Measurements from ENCODE around the gene ST6GALNAC4. TPM values are rescaled to one million over a fixed set of nuclear protein-coding genes. Genes with fewer than 3 reads are reported as not detected.

The ST6GALNAC4 gene
- total RNA-seq, 1 experiment from 2014 or later = 26.5 TPM

DNA sequence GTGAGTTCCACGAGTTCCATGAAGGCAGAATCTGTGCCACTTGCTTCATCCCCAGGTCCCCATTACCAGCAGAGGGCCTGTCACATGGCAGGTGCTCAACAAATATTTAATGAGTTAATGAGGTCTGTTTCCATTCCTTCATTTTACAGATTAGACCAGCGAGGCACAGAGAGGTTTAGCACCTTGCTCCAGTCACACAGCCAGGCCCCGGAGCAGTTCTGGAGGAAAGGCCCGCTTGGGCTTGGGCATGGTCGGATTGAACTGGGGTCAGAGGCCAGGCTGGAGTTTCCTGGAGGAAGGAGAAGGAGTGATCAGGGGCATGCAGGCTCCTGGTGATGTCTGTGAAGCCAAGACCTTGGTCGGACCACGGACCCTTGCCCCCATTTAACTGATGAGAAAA, 4.0 kb upstream of the ST6GALNAC4 start:
- DNase-seq (ENCODE audit: low read depth in 1 of 2, low spot score in 2 of 2) = no peak
- Histone ChIP-seq H3K36me3 (no peaks in the 10 kb centered on the region), H3K27ac (no peak overlapping the region), H3K9me3 (replicated peaks) (no peaks in the 10 kb centered on the region), H3K4me1 (replicated peaks) (peaks cover 64% of the 10 kb centered on the region), H3K27me3 (replicated peaks) (no peaks in the 10 kb centered on the region), H3K4me3 (no peak overlapping the region)

DNA sequence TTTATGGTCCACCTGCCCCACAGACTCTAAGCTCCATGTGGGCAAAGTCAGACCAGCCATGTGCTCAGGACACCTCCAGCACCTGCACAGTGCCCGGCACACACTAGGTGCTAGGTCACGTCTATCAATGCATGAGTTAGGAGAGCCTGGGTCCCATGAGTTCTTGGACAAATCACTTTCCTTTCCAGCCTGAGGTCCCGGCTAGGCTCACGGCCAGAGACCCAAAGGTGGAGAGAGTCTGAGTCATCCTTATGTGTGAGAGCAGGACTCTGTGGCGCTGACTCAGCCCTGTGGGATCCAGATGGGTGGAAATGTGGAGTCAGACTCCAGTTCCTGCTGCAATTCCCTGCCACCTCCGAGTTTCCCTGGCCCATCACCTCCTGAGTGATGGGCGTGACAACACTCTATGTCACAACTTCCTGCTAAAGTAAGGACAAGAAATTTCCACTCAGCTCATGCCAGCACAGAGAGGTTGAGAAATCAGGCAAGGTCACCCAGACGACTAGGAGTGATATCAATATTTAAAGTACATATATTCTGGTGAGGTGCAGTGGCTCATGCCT, 2.5 kb upstream of the ST6GALNAC4 start:
- Histone ChIP-seq H3K27ac (peak overlapping the region; percentile 48), H3K27me3 (replicated peaks) (no peaks in the 10 kb centered on the region), H3K36me3 (no peaks in the 10 kb centered on the region), H3K4me1 (replicated peaks) (peaks cover 64% of the 10 kb centered on the region), H3K9me3 (replicated peaks) (no peaks in the 10 kb centered on the region), H3K4me3 (no peak overlapping the region)
- peak; percentile 81 to 96 for DNase-seq (ENCODE audit: low read depth in 1 of 2, low spot score in 2 of 2)

DNA sequence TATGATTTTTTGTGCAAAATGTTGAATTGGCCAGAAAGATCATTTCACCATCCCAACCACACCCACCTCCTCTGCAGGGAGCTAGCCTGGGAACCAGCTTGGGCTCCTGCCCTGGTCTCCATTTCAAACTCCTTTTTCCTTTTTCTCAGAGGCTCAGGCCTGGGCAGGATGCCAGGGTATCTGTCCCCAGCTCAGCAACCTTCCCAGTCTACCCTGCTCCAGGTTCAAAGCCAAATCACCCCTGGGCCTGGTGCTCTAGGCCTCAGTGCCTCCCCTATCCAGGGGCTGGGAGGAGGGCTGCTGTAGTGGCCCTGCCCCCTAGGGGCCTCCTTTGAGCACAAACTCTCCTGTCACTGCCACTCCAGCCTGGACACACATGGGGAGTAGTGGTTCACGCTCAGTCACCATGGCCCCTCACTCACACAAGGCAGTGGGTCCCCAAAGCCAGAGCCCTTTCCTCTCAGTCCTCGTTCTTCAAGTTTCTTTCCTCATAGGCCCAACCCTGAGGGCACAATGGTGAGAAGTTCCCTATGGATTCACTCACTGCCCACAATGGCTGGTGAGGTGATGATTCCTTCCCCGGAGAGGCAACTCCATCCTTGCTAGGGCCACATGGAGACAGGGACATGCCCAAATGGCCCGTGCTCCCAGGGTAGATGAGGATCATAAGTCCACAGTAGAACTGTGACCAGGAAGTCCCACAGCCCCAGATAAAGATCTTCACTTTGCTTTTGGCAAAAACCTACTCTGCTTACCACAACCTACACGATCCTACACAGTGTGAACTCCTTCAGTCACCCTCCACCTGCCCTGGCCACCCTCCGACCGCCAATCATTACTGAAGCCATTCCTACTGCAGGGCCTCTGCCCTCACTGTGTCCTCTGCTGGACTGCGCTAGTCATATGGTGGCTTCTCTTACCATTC, 1.6 kb upstream of the ST6GALNAC4 start:
- H3K4me3 ChIP-seq = no peak overlapping the region
- no peaks in the 10 kb centered on the region for H3K9me3 ChIP-seq (replicated peaks)
- peaks cover 5% of the 10 kb centered on the region for H3K36me3 ChIP-seq
- H3K4me1 ChIP-seq (replicated peaks) = peaks cover 56% of the 10 kb centered on the region
- H3K27ac ChIP-seq = peak overlapping the region; percentile 29
- DNase-seq (ENCODE audit: low read depth in 1 of 2, low spot score in 2 of 2) = no peak
- no peaks in the 10 kb centered on the region for H3K27me3 ChIP-seq (replicated peaks)

DNA sequence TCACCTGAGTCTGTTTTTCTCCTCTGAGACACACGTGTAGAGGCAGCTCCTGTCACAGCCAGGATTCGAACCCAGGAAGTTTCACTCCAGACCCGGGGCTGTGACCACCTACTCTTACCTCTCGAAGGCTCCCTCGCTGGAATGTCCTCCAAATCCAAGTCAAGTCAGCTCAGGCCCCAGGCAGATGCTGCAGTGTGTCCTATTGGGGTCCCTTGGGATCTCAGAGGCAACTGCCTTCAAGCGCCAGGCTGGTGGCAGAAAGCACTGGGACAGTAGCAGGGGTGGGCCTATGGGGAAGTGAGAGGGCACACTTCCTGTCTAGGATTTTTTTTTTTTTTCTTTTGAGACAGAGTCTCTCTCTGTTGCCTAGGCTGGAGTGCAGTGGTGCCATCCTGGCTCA, 762 bp upstream of the ST6GALNAC4 start:
- Histone ChIP-seq H3K36me3 (peaks cover 12% of the 10 kb centered on the region), H3K9me3 (replicated peaks) (no peaks in the 10 kb centered on the region), H3K27me3 (replicated peaks) (no peaks in the 10 kb centered on the region), H3K27ac (no peak overlapping the region), H3K4me3 (no peak overlapping the region), H3K4me1 (replicated peaks) (peaks cover 53% of the 10 kb centered on the region)
- no peak for DNase-seq (ENCODE audit: low read depth in 1 of 2, low spot score in 2 of 2)

DNA sequence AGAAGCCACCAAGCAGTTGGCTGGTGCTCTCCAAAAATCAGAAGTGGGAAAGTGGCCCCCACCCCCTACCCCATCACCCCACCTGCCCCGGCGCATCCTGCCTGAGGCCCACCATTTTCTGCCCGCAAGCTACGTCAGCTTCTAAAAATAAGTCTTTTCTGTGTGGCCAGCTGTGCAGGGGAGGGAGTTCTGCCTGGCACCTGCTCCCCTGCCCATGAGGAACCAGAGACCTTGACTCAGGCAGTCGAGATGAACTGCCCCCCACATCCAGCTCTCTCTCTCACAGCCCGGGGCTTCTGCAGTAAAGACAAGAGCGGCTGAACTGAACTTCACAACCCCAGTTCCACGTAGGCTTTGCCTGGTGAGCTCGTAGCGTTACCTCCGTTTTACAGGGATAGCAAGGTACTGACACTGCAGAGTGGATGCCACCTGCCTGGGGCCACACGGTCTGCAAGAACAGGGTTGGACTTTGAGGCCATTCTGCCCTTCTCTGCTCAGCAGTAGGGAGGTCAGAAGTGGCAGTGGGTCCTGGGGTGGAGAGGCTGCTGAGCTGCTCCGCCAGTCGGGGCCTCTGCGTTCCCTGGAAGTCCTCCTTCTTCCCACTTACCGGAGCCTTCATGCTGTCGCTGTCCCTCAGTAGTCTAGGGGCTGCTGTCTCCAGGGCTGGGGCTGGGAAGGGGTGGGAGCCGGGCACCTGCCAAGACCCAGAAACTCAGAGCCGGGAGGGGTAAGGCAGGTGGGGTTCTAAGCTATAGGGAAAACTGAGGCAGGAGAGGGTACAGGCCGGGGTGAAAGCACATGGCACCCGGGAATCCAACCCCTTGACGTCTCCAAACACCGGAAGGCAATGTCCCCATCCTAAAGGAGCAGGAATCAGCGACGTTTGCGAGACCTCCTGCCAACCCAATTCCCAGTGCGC, 781 bp downstream of the ST6GALNAC4 start:
- H3K27me3 ChIP-seq (replicated peaks) = no peaks in the 10 kb centered on the region
- H3K9me3 ChIP-seq (replicated peaks) = no peaks in the 10 kb centered on the region
- peaks cover 43% of the 10 kb centered on the region for H3K4me1 ChIP-seq (replicated peaks)
- peak overlapping the region; percentile 53 for H3K4me3 ChIP-seq
- H3K36me3 ChIP-seq = peaks cover 24% of the 10 kb centered on the region
- DNase-seq (ENCODE audit: low read depth in 1 of 2, low spot score in 2 of 2) = no peak
- H3K27ac ChIP-seq = no peak overlapping the region

DNA sequence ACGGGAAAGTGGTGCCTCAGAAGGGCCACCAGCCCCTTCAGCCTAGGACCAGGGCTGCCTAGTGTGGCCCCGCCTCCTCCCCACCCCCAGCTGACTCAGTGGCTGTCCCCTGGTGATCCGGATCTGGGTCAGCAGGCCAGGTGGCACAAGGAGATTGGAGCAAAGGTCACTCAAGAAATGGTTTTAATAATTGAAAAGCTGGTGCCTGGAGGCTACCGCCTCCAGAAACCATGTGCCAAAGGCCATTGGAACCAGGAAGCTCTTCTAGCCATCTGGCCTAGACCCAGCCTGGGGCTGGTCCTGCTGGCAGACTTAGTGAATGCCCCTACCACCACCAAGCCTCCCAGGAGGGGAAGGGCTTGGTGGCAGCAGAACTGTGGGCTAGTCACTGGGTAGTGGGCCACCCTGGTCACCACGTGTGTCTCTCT, 1.5 kb downstream of the ST6GALNAC4 start:
- Histone ChIP-seq H3K36me3 (peaks cover 24% of the 10 kb centered on the region), H3K4me3 (no peak overlapping the region), H3K27me3 (replicated peaks) (no peaks in the 10 kb centered on the region), H3K4me1 (replicated peaks) (peaks cover 45% of the 10 kb centered on the region), H3K27ac (no peak overlapping the region), H3K9me3 (replicated peaks) (no peaks in the 10 kb centered on the region)
- DNase-seq (ENCODE audit: low read depth in 1 of 2, low spot score in 2 of 2) = no peak

DNA sequence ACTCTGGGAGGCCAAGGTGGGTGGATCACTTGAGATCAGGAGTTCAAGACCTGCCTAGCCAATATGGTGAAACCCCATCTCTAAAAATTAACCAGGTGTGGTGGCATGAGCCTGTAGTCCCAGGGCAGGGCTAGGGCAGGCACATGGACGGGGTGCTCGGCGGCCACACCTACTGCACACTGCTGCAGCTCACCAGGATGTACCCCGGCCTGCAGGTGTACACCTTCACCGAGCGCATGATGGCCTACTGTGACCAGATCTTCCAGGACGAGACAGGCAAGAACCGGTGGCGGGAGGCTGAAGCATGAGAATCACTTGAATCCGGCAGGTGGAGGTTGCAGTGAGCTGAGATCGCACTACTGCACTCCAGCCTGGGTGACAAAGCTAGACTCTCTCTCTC, 3.2 kb downstream of the ST6GALNAC4 start:
- Histone ChIP-seq H3K9me3 (replicated peaks) (no peaks in the 10 kb centered on the region), H3K36me3 (peaks cover 34% of the 10 kb centered on the region), H3K4me1 (replicated peaks) (peaks cover 31% of the 10 kb centered on the region), H3K27ac (no peak overlapping the region), H3K4me3 (no peak overlapping the region), H3K27me3 (replicated peaks) (no peaks in the 10 kb centered on the region)
- DNase-seq (ENCODE audit: low read depth in 1 of 2, low spot score in 2 of 2) = no peak

DNA sequence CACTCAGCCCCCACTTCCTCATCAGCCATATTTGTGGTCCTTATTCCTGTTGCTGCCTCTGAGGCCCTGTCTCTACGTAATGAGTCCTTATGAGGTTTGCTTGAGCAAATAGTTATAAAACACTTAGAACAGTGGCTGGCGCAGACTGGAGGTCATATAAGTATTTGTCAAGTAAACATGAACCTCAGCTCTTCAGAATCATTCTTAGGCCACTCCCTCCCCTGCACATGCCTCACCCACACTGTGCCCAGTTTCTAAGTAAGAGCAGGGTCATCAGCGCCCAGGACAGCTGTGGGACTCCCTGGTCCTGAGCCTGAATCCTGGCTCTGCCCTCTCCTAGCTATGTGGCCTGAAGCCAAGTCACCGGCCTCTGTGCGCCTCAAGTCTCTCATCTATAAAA, 4.0 kb downstream of the ST6GALNAC4 start:
- Histone ChIP-seq H3K36me3 (peaks cover 37% of the 10 kb centered on the region), H3K27ac (no peak overlapping the region), H3K4me1 (replicated peaks) (peaks cover 23% of the 10 kb centered on the region), H3K4me3 (no peak overlapping the region), H3K9me3 (replicated peaks) (no peaks in the 10 kb centered on the region), H3K27me3 (replicated peaks) (no peaks in the 10 kb centered on the region)
- no peak for DNase-seq (ENCODE audit: low read depth in 1 of 2, low spot score in 2 of 2)

DNA sequence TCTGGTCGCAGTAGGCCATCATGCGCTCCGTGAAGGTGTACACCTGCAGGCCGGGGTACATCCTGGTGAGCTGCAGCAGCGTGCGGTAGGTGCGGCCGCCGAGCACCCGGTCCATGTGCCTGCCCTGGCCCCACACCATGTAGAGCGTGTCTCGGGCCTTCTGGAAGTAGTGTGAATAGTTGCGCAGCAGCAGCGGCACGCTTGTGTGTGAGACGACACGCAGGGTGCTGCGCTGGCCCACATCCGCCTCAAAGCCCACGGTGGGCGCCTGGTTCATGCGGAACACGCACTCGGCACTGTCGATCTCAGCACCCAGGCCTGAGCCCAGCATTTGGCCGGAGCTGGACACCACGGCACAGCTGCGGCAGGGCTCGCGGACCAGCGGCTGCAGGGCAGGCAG, 4.5 kb downstream of the ST6GALNAC4 start:
- Histone ChIP-seq H3K27ac (no peak overlapping the region), H3K4me3 (no peak overlapping the region), H3K27me3 (replicated peaks) (no peaks in the 10 kb centered on the region), H3K4me1 (replicated peaks) (peaks cover 17% of the 10 kb centered on the region), H3K36me3 (peaks cover 37% of the 10 kb centered on the region), H3K9me3 (replicated peaks) (no peaks in the 10 kb centered on the region)
- DNase-seq (ENCODE audit: low read depth in 1 of 2, low spot score in 2 of 2) = no peak

DNA sequence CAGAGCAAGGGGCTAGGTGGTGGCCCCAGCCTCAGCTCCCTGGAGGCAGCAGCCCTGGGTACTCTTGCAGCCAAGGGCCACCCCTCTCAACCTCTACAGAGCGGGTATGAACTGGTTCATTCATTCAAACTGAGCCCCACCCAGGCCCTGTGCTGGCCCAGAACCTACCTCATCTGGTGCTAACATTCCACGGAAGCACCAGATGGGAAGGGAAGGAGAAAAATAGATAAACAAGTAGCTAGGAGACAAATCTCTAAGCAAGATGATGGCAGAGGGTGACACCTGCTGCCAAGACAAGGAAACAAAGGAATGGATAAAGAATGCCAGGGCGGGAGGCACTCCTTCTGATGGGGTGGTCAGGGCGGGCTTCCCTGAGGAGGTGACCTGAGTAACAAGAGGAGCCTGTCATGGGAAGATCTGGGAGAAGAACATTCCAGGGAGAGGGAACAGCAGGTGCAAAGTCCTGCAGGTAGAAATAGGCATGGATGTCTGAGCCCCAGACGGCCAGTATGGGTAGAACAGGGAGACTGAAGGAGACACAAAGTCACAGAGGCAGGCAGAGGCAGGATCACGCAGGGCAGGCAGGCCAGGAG, 6.1 kb downstream of the ST6GALNAC4 start:
- Histone ChIP-seq H3K4me3 (no peak overlapping the region), H3K9me3 (replicated peaks) (no peaks in the 10 kb centered on the region), H3K27me3 (replicated peaks) (no peaks in the 10 kb centered on the region), H3K36me3 (peaks cover 37% of the 10 kb centered on the region), H3K4me1 (replicated peaks) (peaks cover 15% of the 10 kb centered on the region), H3K27ac (no peak overlapping the region)
- DNase-seq (ENCODE audit: low read depth in 1 of 2, low spot score in 2 of 2) = peak in 1 of 2 experiments; percentile 41

DNA sequence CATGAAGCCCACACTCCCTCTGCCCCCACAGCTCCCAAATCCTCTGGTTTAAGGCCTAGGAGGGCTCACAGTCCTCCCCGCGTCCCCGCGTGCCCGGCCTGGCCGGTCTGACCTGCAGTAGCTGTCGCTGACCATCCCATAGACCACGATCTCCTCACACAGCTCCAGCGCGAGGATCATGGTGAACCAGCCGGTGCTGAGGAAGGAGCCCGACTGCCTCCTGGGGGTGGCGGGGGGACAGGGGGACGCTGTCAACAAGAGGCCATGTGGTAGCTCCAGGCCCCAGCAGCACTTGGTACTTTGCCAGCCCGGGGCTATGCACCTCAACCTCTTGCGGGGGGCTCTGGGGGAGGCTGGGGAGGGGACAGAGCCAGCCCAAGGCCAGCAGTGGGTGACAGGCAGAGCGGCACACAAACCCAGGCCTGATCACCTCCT, 7.0 kb downstream of the ST6GALNAC4 start:
- H3K36me3 ChIP-seq = peaks cover 37% of the 10 kb centered on the region
- H3K4me1 ChIP-seq (replicated peaks) = peaks cover 24% of the 10 kb centered on the region
- no peak overlapping the region for H3K27ac ChIP-seq
- no peak overlapping the region for H3K4me3 ChIP-seq
- H3K9me3 ChIP-seq (replicated peaks) = no peaks in the 10 kb centered on the region
- DNase-seq (ENCODE audit: low read depth in 1 of 2, low spot score in 2 of 2) = no peak
- H3K27me3 ChIP-seq (replicated peaks) = no peaks in the 10 kb centered on the region

DNA sequence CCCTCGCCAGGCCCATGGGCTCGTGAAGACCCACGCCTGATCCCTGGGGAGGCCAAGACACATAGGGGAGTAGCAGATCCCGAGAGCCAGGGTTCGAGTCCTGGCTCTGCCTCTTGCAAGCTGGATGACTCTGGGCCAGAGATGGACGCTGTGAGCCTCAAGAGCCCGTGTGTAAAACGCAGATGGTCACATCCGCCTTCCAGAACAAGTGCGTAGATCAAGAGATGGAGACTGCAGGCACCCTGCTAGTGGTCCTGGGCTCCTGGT, 8.2 kb downstream of the ST6GALNAC4 start:
- no peaks in the 10 kb centered on the region for H3K27me3 ChIP-seq (replicated peaks)
- no peaks in the 10 kb centered on the region for H3K9me3 ChIP-seq (replicated peaks)
- no peak overlapping the region for H3K4me3 ChIP-seq
- no peak for DNase-seq (ENCODE audit: low read depth in 1 of 2, low spot score in 2 of 2)
- H3K4me1 ChIP-seq (replicated peaks) = peaks cover 36% of the 10 kb centered on the region
- H3K36me3 ChIP-seq = peaks cover 33% of the 10 kb centered on the region
- no peak overlapping the region for H3K27ac ChIP-seq

DNA sequence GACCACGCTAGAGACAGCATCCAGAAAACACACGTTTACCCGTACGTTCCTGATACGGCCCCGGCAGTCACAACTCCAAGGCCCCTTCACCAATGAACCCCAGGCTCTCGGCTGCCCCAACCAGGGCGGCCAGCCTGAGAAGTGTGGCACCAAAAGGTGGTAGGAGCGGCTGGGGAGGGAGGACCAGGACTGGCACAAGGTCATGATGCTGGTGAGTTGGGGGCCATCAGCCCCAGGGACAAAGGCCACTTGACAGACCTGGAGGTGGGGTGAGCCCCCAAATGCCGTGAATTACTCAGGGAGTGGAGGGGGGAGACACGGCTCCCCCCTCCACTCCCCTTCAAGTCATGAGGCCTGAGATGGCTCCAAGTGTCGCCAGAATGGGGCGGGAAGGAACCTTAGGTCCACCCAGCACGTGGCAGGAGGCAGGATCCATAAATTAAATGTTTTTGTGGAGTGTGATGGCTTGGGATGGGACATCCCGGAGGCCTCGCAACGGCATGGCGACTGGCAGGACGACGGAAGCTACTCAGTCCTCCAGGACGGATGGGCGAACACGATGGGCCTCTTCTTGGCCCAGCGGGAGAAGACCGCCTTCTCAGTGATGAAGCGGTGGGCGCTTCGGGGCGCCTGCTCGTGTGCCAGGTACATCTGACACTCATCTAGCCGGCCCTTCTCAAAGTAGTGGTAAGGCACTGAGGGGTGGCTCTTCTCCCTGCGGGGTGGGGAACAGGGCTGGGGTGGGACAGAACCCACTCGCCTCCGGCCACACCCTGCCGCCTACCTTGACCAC, 8.8 kb downstream of the ST6GALNAC4 start:
- no peak overlapping the region for H3K27ac ChIP-seq
- peaks cover 29% of the 10 kb centered on the region for H3K36me3 ChIP-seq
- peaks cover 41% of the 10 kb centered on the region for H3K4me1 ChIP-seq (replicated peaks)
- no peak overlapping the region for H3K4me3 ChIP-seq
- H3K9me3 ChIP-seq (replicated peaks) = no peaks in the 10 kb centered on the region
- H3K27me3 ChIP-seq (replicated peaks) = no peaks in the 10 kb centered on the region
- no peak for DNase-seq (ENCODE audit: low read depth in 1 of 2, low spot score in 2 of 2)
